Muscle of leg (tissue), 11 donors: ENCODE results near the gene BDKRB2. TPM values are rescaled to one million over a fixed set of nuclear protein-coding genes. Genes with fewer than 3 reads are reported as not detected.

ENCODE experiments used
- DNase-seq: peaks from one replicate; pipeline ENCODE4 v3.0.0; 2013
- H3K27ac ChIP-seq: one replicate; pipeline ENCODE4 v1.5.1; 2013; ENCODE audit warnings: mild to moderate bottlenecking, low read length, control low read depth
- H3K27me3 ChIP-seq: one replicate; pipeline ENCODE4 v1.6.1; 2013; ENCODE audit warnings: low read length; ENCODE audit not compliant: control insufficient read depth, insufficient read depth
- H3K36me3 ChIP-seq: one replicate; pipeline ENCODE4 v1.6.1; 2013; ENCODE audit warnings: low read length; ENCODE audit not compliant: control insufficient read depth, insufficient read depth
- H3K4me1 ChIP-seq: one replicate; pipeline ENCODE4 v1.6.1; 2013; ENCODE audit warnings: low read length; ENCODE audit not compliant: control insufficient read depth, insufficient read depth
- H3K4me3 ChIP-seq: one replicate; pipeline ENCODE4 v1.5.1; 2013; ENCODE audit warnings: low read length, control low read depth
- H3K9me3 ChIP-seq: replicated peaks from 2 replicates; pipeline ENCODE4 v1.6.1; 2013; ENCODE audit warnings: low read depth, low read length; ENCODE audit not compliant: control insufficient read depth
- WGBS: methylation state at CpG from one replicate; pipeline ENCODE4 v1.1.5; 2013; ENCODE audit warnings: missing lambda C conversion rate; ENCODE audit not compliant: insufficient coverage; 5-methylcytosine and 5-hydroxymethylcytosine counted together
- polyA plus RNA-seq, 8 donors: library from polyadenylated mRNA; unstranded; fragments of 120-200 nt; gene quantifications; one replicate each; pipeline versions ENCODE4 v1.2.1 to v1.2.3, GENCODE V29; 2013; ENCODE audit warnings: inconsistent platforms in 1 of 8, low replicate concordance in 1 of 8; ENCODE audit not compliant: insufficient read length in 8 of 8, insufficient read depth in 1 of 8
- total RNA-seq: library from RNA; stranded (reverse); fragments of 120-200 nt; gene quantifications from one replicate; pipeline ENCODE4 v1.2.4, GENCODE V29; 2013

Gene BDKRB2
- total and polyA plus RNA-seq, 9 donors: 2.0 to 6.0 (median 3.7) TPM

DNA sequence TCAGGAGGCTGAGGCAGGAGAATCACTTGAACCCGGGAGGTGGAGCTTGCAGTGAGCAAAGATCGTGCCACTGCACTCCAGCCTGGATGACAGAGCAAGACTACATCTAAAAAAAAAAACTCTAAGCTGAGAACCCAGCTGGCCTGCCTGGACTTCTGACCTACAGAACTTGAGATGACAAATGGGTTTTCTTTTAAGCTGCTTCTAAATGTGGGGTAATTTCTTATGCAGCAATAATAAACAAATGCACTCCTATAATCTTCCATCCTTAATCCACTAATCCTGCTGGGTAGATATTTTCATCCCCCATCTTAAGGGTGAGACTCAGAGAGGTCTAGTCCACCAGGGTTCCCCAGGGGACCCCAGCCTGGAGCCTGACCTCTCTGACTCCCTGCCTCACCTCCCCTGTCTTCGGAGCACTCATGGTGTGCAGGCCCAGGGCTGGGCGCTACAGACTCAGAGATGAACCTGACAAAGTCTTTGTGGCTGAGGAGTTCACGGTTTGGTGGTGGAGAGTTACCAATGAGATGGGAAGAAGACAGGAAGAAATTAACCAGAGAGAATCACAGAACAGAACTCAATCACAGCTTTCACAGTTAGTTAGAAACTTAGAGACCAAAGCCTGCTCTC lies 39.7 kb upstream of the BDKRB2 start:
- no peak for DNase-seq
- WGBS: 85% methylated on average over 2 of the region's 5 CpGs
- H3K4me1 ChIP-seq: no peaks in the 10 kb centered on the region

DNA sequence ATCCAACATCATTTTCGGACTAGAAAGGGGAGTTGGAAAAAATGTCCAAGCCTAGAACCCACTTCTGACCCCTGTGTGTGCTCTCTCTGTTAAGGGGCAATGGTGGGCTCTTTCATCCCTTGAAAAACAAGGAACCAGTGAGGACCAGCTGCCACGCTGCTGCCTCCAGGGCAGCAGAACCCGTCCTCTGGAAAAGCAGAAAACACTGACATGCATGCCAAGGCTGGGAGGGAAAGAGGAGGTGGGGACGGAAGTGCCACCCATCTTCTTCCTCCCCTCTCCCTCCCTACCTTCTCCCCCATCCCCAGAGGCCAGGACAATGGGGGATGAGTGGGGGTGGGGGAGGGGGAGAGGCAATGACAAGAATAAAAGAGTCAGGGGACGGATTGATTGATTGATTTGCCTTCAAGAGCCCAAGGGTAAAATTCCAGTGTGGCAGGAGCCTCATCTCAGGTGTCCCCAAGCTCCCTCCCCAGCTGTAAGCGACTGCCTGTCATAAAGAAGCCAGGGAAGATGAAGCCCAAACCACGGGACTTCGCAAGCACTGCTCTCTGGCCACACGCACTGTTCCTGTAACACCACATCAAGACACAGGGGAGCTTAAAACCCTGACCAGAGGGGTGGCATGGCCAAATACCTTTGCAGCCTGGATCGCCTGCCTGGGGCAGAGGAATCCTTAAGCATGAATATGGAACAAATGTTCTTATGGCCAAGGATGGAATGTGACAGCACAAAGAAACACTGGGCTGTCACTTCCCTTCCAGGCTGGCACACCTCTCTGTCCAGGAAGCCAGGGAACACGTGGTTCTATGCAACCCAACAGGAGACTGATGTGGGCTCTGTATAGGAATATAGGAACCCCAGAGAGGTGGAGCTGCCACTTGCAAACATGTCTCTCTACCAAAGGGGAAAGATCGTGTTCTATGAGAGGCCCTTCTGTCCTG lies 38.9 kb upstream of the BDKRB2 start:
- DNase-seq: no peak
- Histone ChIP-seq H3K27ac (no peak overlapping the region), H3K4me1 (no peaks in the 10 kb centered on the region), H3K27me3 (no peaks in the 10 kb centered on the region), H3K4me3 (no peak overlapping the region), H3K9me3 (no peaks in the 10 kb centered on the region), H3K36me3 (no peaks in the 10 kb centered on the region)
- 56% methylated on average over 5 of the region's 12 CpGs for WGBS

More for the DNA sequence above, 39.7 kb upstream of the BDKRB2 start:
- Histone ChIP-seq H3K27ac (no peak overlapping the region), H3K27me3 (no peaks in the 10 kb centered on the region), H3K9me3 (no peaks in the 10 kb centered on the region), H3K4me3 (no peak overlapping the region), H3K36me3 (no peaks in the 10 kb centered on the region)

DNA sequence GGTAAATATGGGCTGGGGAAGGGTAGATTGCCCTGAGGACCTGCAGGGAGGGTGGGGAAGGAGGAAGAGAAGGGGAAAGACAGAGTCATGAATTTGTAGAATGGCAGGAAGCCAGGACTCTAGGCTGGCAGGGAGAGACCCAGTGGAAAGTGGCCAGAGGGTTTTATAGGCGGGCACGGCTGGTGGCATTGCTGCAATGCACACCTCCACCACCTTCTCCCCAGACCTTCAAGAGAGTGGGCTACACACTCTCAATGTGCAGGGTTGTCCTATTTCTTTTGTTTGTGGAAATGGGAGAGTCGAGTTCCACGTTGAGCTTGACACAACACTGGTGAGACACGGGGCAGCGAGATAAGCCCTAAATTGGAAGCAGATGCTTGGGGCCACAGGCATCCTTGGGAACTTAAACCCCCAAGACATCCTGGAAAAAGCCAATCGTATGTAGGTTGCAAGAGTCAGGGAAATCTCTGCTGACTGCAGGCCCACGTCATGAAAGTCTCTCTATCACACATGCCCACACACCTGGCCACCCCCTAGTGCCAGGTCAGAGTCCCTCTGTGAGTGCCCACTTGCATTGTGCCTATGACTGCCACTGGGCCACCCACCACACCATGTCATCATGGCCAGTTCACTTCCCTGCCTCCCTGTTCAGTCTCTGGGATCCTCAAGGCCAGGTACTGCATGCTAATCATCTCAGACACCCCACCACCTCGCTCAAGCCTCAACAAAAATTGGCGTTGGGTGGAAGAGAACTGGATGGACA lies 38.0 kb upstream of the BDKRB2 start:
- DNase-seq: no peak
- Histone ChIP-seq H3K27ac (no peak overlapping the region), H3K4me3 (no peak overlapping the region)

DNA sequence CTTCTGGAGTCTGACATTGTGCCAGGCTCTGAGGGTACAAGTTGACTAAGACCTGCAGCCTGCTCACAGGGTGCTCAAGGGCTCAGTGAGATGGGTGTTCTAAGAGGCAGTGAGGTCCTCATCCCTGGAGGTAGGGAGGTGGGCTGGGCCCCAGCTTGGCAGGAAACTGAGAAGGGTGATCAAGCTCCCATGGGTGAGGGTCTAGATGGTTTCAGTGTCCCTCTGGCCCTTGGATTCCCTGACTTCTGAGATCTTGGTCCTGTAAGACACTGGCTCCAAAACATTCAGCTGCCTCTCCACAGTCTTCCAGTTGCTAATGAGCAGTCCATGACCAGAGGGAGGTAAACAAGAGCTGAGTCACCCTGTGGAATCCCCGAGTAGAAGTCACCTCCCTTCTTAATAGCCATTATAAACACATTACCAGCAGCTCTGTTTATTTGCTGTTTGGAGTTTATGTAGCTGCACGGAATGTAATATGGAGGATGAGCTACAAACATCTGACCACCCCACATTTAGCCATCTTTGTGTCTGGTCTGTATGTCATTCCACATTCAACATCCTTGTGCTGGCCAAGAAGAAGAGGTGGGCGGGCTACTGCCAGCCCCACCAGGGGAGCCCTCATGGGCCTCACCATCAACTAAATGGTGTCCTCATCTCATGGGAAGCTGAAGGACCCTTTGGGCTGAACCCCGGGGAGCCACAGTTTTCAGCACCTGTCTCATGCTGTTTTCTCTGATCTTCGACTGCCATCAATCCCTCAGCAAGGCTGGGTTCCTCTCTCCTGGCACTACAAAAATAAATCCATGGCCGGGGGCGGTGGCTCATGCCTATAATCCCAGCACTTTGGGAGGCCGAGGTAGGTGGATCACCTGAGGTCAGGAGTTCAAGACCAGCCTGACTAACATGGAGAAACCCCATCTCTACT lies 37.2 kb upstream of the BDKRB2 start:
- WGBS: 88% methylated on average over 3 of the region's 8 CpGs
- Histone ChIP-seq H3K4me1 (no peaks in the 10 kb centered on the region), H3K27ac (no peak overlapping the region), H3K36me3 (no peaks in the 10 kb centered on the region), H3K27me3 (no peaks in the 10 kb centered on the region), H3K9me3 (no peaks in the 10 kb centered on the region), H3K4me3 (no peak overlapping the region)
- no peak for DNase-seq

More for the DNA sequence above, 38.0 kb upstream of the BDKRB2 start:
- 47% methylated on average over 4 of the region's 10 CpGs for WGBS
- no peaks in the 10 kb centered on the region for H3K9me3 ChIP-seq
- no peaks in the 10 kb centered on the region for H3K4me1 ChIP-seq
- no peaks in the 10 kb centered on the region for H3K27me3 ChIP-seq
- H3K36me3 ChIP-seq: no peaks in the 10 kb centered on the region

DNA sequence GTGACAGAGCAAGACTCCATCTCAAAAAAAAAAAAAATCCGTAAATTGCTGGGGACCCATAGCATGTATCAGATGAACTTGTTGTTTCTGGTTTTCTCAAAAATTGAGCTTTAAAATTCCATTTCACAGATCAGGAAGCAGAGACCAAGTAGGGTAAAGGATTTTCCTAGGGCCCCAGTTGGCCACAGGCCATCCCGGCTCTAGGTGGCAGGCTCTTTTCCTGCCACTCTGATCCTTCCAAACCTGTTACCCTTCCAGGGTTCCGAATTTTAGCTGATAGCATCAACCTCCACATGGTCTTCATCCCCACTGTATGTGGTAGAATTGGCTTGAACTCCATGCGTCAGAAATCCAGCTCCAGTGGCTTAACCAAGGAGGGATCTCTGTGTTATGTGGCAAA lies 36.1 kb upstream of the BDKRB2 start:
- Histone ChIP-seq H3K4me1 (no peaks in the 10 kb centered on the region), H3K27ac (no peak overlapping the region), H3K27me3 (no peaks in the 10 kb centered on the region), H3K36me3 (no peaks in the 10 kb centered on the region), H3K9me3 (no peaks in the 10 kb centered on the region), H3K4me3 (no peak overlapping the region)
- no peak for DNase-seq
- WGBS: no CpG with 5 or more reads among the region's 4 CpGs

DNA sequence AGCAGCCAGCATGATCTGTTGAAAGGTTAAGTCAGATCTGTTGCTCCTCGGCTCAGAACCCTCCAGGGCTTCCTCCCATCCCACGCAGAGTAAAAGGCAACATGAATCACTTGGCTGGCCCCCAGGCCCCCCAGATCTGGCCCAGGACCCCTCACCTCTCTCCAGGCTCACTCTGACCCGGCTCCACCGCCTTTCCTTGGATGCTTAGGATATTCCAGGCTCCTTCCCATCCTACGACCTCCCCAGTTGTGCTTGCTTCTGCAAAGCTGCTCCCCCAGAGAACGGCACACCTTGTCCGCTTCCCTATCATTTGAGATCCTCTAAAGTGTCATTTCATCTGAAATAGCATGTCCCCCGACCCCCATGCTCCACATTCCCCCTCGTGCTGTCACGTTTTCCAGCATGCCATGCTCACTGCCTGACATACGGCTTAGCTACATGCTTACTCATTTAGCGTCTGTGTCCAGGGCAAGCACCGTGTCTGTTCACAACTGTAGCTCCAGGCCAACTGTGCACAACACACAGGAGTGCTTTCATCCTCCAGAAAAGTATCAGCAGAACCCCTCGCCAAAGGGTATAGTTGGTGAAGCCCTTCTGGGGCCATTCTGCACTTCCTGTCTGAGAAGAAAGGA lies 33.6 kb upstream of the BDKRB2 start:
- no peak for DNase-seq
- H3K4me1 ChIP-seq: no peaks in the 10 kb centered on the region
- 48% methylated on average over 13 of the region's 14 CpGs for WGBS
- H3K27ac ChIP-seq: no peak overlapping the region
- H3K27me3 ChIP-seq: peaks cover 5% of the 10 kb centered on the region
- H3K36me3 ChIP-seq: no peaks in the 10 kb centered on the region
- no peaks in the 10 kb centered on the region for H3K9me3 ChIP-seq
- no peak overlapping the region for H3K4me3 ChIP-seq

DNA sequence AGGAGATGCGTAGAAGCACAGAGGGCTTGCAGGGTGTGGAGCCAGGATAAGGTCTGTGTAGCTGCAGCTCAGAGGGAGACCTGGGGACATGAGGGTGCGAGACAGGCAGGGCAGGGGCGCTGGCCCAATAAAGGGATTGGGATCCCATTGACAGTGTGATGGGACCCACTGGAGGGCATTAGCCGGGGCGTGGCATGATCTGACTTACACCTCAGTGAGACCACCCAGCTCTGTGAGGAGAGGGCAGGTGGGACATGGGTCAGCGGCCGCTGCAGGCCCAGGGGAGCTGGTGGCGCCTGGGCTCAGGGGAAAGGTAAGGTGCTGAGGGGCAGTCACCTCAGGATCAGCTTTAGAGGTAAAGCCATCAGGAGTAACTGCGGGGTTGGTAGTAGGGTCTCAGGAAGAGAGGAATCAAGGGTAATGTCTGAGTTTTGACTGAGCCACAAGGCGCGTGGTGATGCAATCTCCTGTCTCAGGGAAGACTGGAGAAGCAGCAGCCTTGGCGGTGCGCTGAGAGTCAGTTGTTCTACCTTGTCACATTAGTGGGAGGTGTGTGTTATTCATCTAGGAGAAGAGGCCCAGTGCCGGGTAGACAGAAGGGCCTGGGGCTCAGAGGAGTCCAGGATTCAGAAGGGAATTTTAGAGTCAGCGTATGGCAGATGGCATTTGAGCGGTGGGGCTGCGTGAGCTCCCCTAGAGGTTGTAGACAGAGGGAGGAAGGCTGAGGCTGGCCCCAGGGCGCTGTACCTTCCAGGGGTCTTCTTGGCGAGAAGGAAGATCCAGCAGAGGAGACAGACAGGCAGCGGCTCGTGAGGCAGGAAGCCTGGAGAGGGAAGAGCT lies 30.8 kb upstream of the BDKRB2 start:
- Histone ChIP-seq H3K27me3 (peaks cover 5% of the 10 kb centered on the region), H3K36me3 (no peaks in the 10 kb centered on the region), H3K4me1 (peaks cover 24% of the 10 kb centered on the region), H3K27ac (no peak overlapping the region), H3K9me3 (no peaks in the 10 kb centered on the region), H3K4me3 (no peak overlapping the region)
- WGBS: 89% methylated on average over 20 of the region's 21 CpGs
- no peak for DNase-seq

DNA sequence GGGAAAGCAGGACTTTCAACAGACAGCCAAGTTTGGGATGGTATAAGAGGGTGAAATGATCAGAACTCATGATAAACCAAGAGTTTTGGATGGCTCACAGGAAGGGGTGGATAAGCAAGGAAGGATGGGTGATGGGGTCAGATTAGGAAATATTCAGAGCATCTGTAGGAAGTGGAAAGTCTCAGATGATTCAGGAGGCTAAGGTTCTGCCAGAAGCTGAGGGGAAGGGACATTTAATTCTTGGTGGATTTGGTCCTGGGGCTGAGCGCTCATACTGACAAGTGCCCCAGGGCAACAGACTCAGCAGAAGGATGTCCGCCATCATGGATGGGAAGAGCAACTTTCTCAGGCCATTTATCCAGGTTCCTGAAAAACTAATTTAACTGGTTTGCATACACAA lies 28.4 kb upstream of the BDKRB2 start:
- no CpG with 5 or more reads among the region's 2 CpGs for WGBS
- Histone ChIP-seq H3K27me3 (peaks cover 5% of the 10 kb centered on the region), H3K27ac (no peak overlapping the region)

More for the DNA sequence above, 28.4 kb upstream of the BDKRB2 start:
- DNase-seq: peak; percentile 36
- Histone ChIP-seq H3K4me1 (peaks cover 24% of the 10 kb centered on the region), H3K4me3 (no peak overlapping the region), H3K9me3 (no peaks in the 10 kb centered on the region), H3K36me3 (no peaks in the 10 kb centered on the region)
